Activated CD8-positive, alpha-beta T cell treated with anti-CD3 and anti-CD28 coated beads, Interleukin-2, amount 10 ng/mL, durations not matched to agents 7 days and 5 days (primary cell): ENCODE measurements around the gene C5orf58. TPM values are rescaled to one million over a fixed set of nuclear protein-coding genes. Genes with fewer than 3 reads are reported as not detected.

Experiments
- ATAC-seq: fragments of 150-1000 bp; cut with Tn5 transposase; one replicate; pipeline ENCODE4 v1.10.0; 2021; ENCODE audit warnings: moderate library complexity
- CTCF ChIA-PET: fragments of 350-600 bp; sonication (Branson Sonifier 250); formaldehyde crosslinking; loops from one replicate; lab custom pipeline; 2021; ENCODE audit warnings: antibody characterized with exemption; lab: Charles Lee
- POLR2A ChIA-PET: fragments of 350-600 bp; sonication (Branson Sonifier 250); formaldehyde crosslinking; loops from one replicate; lab custom pipeline; 2021; ENCODE audit warnings: antibody characterized with exemption; lab: Charles Lee
- DNase-seq: peaks from one replicate; pipeline ENCODE4 v3.0.0-alpha.2; 2020
- H3K27ac Mint-ChIP-seq: one replicate; pipeline ENCODE4 v1.8.0; 2021; ENCODE audit warnings: mild to moderate bottlenecking, mixed read lengths
- H3K27me3 Mint-ChIP-seq: one replicate; pipeline ENCODE4 v1.8.0; 2021; ENCODE audit warnings: low read depth, mixed read lengths
- H3K36me3 Mint-ChIP-seq: one replicate; pipeline ENCODE4 v1.8.0; 2021; ENCODE audit warnings: low read depth, mixed read lengths
- H3K4me1 Mint-ChIP-seq: one replicate; pipeline ENCODE4 v1.8.0; 2021; ENCODE audit warnings: low read depth, mixed read lengths
- H3K4me3 Mint-ChIP-seq: one replicate; pipeline ENCODE4 v1.8.0; 2021; ENCODE audit warnings: mild to moderate bottlenecking, mixed read lengths
- H3K9me3 Mint-ChIP-seq: one replicate; pipeline ENCODE4 v1.8.0; 2022; ENCODE audit warnings: mixed read lengths; ENCODE audit not compliant: insufficient read depth
- total RNA-seq, 2 experiments: library from RNA; stranded (reverse); gene quantifications; one replicate each; pipeline ENCODE4 v1.2.3, GENCODE V29; 2021

C5orf58 gene
- total RNA-seq, 2 experiments from 2014 or later = not detected

- DNase-seq (no peak), ATAC-seq (no peak)
- no peaks in the 10 kb centered on the region for H3K9me3 Mint-ChIP-seq
- peaks cover 92% of the 10 kb centered on the region for H3K4me1 Mint-ChIP-seq
- ChIA-PET CTCF (interaction anchor here (0.6 to 4.0 kb wide), 2 partner anchors 11 to 82 kb away, joined by 3 to 28 read pairs; no protein-coding TSS in a partner anchor), POLR2A (interaction anchor here (0.6 to 1.4 kb wide), 3 partner anchors 10 to 74 kb away, joined by 3 to 6 read pairs (median 3); no protein-coding TSS in a partner anchor)
- H3K27ac Mint-ChIP-seq = peak overlapping the region; percentile 83
- peaks cover 98% of the 10 kb centered on the region for H3K36me3 Mint-ChIP-seq
- no peaks in the 10 kb centered on the region for H3K27me3 Mint-ChIP-seq
- no peak overlapping the region for H3K4me3 Mint-ChIP-seq
Observed at GRCh38 chr5:170256571-170256970, 23.8 kb downstream of the C5orf58 start.

- peaks cover 98% of the 10 kb centered on the region for H3K36me3 Mint-ChIP-seq
- DNase-seq (no peak), ATAC-seq (no peak)
- H3K9me3 Mint-ChIP-seq = no peaks in the 10 kb centered on the region
- ChIA-PET POLR2A (interaction anchor here (1.0 to 1.9 kb wide), 3 partner anchors 10 to 73 kb away, joined by 3 to 9 read pairs (median 6); no protein-coding TSS in a partner anchor), CTCF (interaction anchor here (0.6 to 4.0 kb wide), 5 partner anchors 10 to 81 kb away, joined by 3 to 28 read pairs (median 6); no protein-coding TSS in a partner anchor)
- H3K4me1 Mint-ChIP-seq = peaks cover 93% of the 10 kb centered on the region
- peak overlapping the region; percentile 83 for H3K27ac Mint-ChIP-seq
- no peaks in the 10 kb centered on the region for H3K27me3 Mint-ChIP-seq
- H3K4me3 Mint-ChIP-seq = no peak overlapping the region
Observed at GRCh38 chr5:170257370-170257769, 24.6 kb downstream of the C5orf58 start.

- peak overlapping the region; percentile 95 for H3K27ac Mint-ChIP-seq
- POLR2A ChIA-PET = interaction anchor here (0.6 to 4.5 kb wide), 12 partner anchors 9 to 72 kb away, joined by 3 to 37 read pairs (median 4); partner anchors contain the start of gene LCP2
- CTCF ChIA-PET = interaction anchor here (1.0 to 3.3 kb wide), 13 partner anchors 12 to 78 kb away, joined by 3 to 30 read pairs (median 9); partner anchors contain the start of gene LCP2
- no peaks in the 10 kb centered on the region for H3K9me3 Mint-ChIP-seq
- no peak for ATAC-seq
- peaks cover 99% of the 10 kb centered on the region for H3K36me3 Mint-ChIP-seq
- peak overlapping the region; percentile 70 for H3K4me3 Mint-ChIP-seq
- peaks cover 99% of the 10 kb centered on the region for H3K4me1 Mint-ChIP-seq
- H3K27me3 Mint-ChIP-seq = no peaks in the 10 kb centered on the region
- DNase-seq = no peak
Observed at GRCh38 chr5:170261528-170262043, 28.8 kb downstream of the C5orf58 start.

DNA sequence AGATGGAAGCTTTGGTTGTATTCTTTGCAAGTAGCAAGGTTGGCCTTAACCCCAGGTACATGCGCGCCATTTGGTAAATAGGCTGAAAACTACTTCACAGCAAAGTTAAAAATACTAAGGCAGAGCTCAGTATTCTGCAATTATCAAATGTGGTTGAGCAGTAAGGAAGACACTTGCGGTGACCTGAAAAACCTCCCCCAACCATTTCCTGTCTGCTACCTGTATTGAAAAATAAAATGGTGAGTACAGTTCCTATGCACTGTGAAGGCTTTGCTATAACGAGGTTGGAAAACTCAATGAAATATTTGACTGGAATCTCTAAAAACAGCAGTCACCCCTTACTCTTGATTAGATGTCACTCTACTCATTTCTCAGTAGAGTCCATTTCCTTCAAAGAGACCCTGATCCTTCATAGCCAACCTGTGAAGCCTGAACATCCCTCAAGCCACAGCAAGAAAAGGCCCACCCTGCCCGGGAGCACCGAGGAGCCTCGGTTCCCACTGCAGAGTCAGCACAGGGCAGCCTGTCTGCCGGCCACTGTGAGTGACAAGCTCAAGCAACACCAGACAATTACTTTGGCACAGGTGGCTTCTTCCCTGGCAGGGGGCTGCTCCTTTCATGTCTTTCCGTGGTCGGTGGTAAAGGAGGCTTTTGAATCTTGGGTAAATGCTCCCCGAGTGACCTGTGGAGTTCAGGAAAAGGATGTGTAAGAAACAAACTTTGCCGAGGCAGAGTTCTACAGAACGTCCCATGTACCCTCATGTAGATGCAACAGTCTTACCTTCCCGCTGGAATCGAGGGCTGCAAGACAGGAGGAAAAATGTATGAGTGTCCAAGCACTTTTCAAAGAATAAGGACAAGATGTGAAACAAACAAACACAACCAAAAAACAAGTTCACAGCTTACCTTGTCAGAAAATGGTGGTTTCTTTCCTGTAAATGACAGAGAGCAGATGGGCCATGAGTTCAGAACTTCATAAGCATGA is 29.6 kb downstream of the C5orf58 start:
- DNase-seq (peak; percentile 82), ATAC-seq (peak; percentile 68)
- peak overlapping the region; percentile 95 for H3K27ac Mint-ChIP-seq
- H3K27me3 Mint-ChIP-seq = no peaks in the 10 kb centered on the region
- ChIA-PET CTCF (interaction anchor here (1.0 to 3.3 kb wide), 17 partner anchors 9 to 99 kb away, joined by 3 to 30 read pairs (median 6); partner anchors contain the start of gene LCP2), POLR2A (interaction anchor here (0.6 to 4.5 kb wide), 14 partner anchors 8 to 35 kb away, joined by 3 to 37 read pairs (median 4); partner anchors contain the start of gene LCP2)
- no peaks in the 10 kb centered on the region for H3K9me3 Mint-ChIP-seq
- H3K4me3 Mint-ChIP-seq = peak overlapping the region; percentile 70
- peaks cover 99% of the 10 kb centered on the region for H3K36me3 Mint-ChIP-seq
- peaks cover 99% of the 10 kb centered on the region for H3K4me1 Mint-ChIP-seq

DNA sequence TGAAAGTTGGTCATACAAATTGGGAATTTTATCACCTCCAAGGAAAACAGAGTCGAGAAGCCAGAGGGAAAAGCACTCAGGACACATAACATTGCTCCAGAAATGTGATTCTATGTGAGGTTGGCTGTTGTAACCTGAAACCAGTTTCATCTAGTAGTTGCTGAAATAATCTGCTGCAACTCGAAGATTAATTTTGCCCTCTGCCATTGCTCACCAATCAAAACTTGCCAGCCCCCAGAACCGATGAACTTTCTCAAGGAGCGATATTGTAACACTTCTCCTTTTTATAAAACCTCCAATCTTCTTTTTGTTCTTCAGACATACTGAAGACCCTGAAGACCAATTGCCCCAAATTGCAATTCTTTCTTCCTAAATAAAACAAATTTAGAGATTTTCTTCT is 31.1 kb downstream of the C5orf58 start:
- Mint-ChIP-seq H3K9me3 (no peaks in the 10 kb centered on the region), H3K27ac (peak overlapping the region; percentile 65), H3K36me3 (peaks cover 99% of the 10 kb centered on the region), H3K4me3 (peak overlapping the region; percentile 19), H3K27me3 (no peaks in the 10 kb centered on the region), H3K4me1 (peaks cover 98% of the 10 kb centered on the region)
- DNase-seq (no peak), ATAC-seq (no peak)
- POLR2A ChIA-PET = interaction anchor here (0.7 to 21.2 kb wide), 4 partner anchors 13 to 133 kb away, joined by 3 to 898 read pairs (median 41); partner anchors contain the start of gene LCP2
- CTCF ChIA-PET = interaction anchor here (5.9 to 6.1 kb wide), 3 partner anchors 15 to 75 kb away, joined by 55 to 134 read pairs (median 107); no protein-coding TSS in a partner anchor

- Mint-ChIP-seq H3K27ac (peak overlapping the region; percentile 90), H3K9me3 (no peaks in the 10 kb centered on the region), H3K36me3 (peaks cover 97% of the 10 kb centered on the region), H3K27me3 (no peaks in the 10 kb centered on the region), H3K4me1 (peaks cover 97% of the 10 kb centered on the region), H3K4me3 (no peak overlapping the region)
- ChIA-PET CTCF (interaction anchor here (1.1 to 12.7 kb wide), 9 partner anchors 8 to 74 kb away, joined by 3 to 208 read pairs (median 55); partner anchors contain the start of gene LCP2), POLR2A (interaction anchor here (1.6 to 21.2 kb wide), 6 partner anchors 11 to 73 kb away, joined by 5 to 898 read pairs (median 25); partner anchors contain the start of gene LCP2)
- peak; percentile 23 for DNase-seq
- no peak for ATAC-seq
Observed at GRCh38 chr5:170265522-170265921, 32.7 kb downstream of the C5orf58 start.

DNA sequence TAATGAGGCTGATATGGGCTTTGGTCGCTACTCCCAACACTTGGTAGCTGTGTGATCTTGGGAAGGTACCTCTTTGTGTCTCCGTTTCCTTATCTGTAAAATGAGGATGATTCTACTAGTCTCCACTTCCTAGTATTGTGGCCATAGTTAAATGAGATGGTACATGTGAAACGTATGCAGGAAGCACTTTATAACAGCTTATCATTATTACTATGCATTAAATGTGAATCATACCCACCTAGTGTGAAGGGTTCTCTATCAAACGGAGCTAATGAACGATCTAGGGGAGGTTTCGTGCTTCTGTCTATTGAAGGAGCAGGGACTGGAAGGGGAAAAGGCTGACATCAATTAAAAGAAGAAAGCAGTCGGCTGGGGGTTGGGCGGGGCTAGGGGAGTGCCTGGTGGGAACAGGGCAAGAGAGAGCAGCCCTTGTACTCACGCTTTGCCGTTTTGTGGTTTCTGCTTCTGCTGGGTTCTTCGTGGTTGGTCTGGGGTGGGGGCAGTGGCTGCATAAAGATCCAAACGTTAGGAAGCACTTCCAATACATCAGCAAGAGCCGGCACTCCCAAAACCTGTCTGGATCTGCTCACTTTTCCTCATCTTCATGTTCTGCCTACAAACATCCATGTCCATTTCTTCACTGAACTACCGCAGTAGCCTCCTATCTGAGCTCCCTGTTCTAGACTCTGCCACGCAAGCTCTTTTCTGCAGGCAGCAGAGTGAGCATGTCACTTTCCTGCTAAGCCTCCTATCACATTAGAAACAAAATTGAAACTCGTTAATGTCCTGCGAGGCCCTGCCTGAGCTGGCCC is 34.0 kb downstream of the C5orf58 start:
- no peaks in the 10 kb centered on the region for H3K9me3 Mint-ChIP-seq
- POLR2A ChIA-PET = interaction anchor here (0.9 to 21.2 kb wide), 11 partner anchors 9 to 72 kb away, joined by 3 to 898 read pairs (median 13); partner anchors contain the start of gene LCP2
- H3K4me1 Mint-ChIP-seq = peaks cover 97% of the 10 kb centered on the region
- peak; percentile 77 for DNase-seq
- H3K36me3 Mint-ChIP-seq = peaks cover 97% of the 10 kb centered on the region
- CTCF ChIA-PET = interaction anchor here (0.7 to 12.7 kb wide), 20 partner anchors 9 to 155 kb away, joined by 3 to 208 read pairs (median 5); partner anchors contain the start of gene LCP2
- peak overlapping the region; percentile 62 for H3K4me3 Mint-ChIP-seq
- peak overlapping the region; percentile 90 for H3K27ac Mint-ChIP-seq
- no peaks in the 10 kb centered on the region for H3K27me3 Mint-ChIP-seq
- peak; percentile 57 for ATAC-seq

DNA sequence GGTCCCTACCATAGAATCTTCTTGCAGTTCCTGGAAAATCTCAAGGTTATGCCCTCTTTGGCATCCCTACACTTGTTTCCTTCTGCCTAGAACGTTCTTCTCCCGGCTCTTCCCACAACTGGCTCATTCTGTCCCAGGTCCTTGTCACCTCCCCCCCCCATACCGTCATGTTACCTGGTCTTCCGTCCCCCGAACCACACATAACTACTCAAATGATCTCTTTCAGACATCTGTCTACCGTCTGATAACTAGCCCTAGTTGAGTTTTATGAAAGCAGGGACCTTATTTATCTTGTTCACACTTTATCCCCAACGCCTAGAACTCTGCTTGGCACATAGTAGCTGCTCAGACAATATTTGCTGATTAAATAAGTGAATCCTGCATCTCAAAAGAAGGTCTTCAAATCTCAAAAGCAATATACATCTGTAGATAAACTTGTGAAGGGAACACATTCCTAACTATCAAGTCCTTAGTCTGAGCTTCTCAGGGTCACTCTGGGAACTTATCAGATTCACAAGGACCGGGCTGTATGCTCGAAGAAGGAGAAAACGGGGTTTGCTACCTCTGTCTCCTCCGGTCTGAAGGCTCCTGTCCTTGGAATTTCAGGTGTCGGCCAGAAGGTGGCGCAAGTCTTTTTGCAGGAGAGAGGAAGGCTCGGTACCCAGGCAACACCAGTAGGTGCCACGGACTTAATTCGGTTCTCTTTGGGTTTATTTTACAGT is 34.8 kb downstream of the C5orf58 start:
- peak overlapping the region; percentile 62 for H3K4me3 Mint-ChIP-seq
- POLR2A ChIA-PET = interaction anchor here (0.9 to 21.2 kb wide), 11 partner anchors 9 to 71 kb away, joined by 3 to 898 read pairs (median 13); partner anchors contain the start of gene LCP2
- H3K27me3 Mint-ChIP-seq = no peaks in the 10 kb centered on the region
- CTCF ChIA-PET = interaction anchor here (0.7 to 12.7 kb wide), 16 partner anchors 10 to 152 kb away, joined by 3 to 208 read pairs (median 6); partner anchors contain the start of gene LCP2
- peaks cover 97% of the 10 kb centered on the region for H3K4me1 Mint-ChIP-seq
- peak; percentile 59 for ATAC-seq
- DNase-seq = peak; percentile 89
- peaks cover 96% of the 10 kb centered on the region for H3K36me3 Mint-ChIP-seq
- no peaks in the 10 kb centered on the region for H3K9me3 Mint-ChIP-seq
- peak overlapping the region; percentile 90 for H3K27ac Mint-ChIP-seq

DNA sequence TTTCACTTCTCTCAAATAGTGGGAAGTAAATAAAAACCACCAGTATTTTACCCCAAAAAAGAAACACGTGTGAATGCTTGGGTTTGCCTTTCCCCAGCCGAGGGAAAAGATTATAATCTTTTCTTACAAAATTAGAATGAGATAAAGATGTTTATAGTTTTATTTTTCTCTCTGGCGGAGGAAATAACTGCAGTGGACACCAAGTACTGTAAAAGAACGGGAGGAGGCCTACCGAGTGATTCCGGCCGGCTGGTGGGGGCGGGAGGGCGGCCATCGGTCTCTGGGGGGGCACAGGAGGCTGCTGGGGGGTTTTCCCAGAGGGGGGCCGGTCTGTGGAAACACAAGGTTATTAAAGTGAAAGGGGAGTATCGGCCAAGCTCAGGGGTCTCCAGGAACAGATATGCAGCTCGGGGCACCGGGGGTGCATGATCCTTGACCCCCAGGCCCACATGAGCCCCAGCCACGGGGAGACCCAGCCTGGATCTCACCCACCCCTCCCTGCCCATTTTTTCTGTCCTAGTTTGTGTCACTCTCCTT is 35.4 kb downstream of the C5orf58 start:
- peak overlapping the region; percentile 62 for H3K4me3 Mint-ChIP-seq
- no peak for ATAC-seq
- DNase-seq = peak; percentile 20
- peaks cover 96% of the 10 kb centered on the region for H3K36me3 Mint-ChIP-seq
- no peaks in the 10 kb centered on the region for H3K27me3 Mint-ChIP-seq
- ChIA-PET CTCF (interaction anchor here (0.9 to 12.7 kb wide), 12 partner anchors 10 to 77 kb away, joined by 3 to 208 read pairs (median 26); partner anchors contain the start of gene LCP2), POLR2A (interaction anchor here (1.5 to 21.2 kb wide), 7 partner anchors 9 to 70 kb away, joined by 4 to 898 read pairs (median 9); partner anchors contain the start of gene LCP2)
- H3K4me1 Mint-ChIP-seq = peaks cover 97% of the 10 kb centered on the region
- H3K9me3 Mint-ChIP-seq = no peaks in the 10 kb centered on the region
- peak overlapping the region; percentile 90 for H3K27ac Mint-ChIP-seq
